ENCODE measurements around the gene ATP6V0D1. TPM values are rescaled to one million over a fixed set of nuclear protein-coding genes. Genes with fewer than 3 reads are reported as not detected.

ATP6V0D1 gene
- total RNA-seq, 1 donor from 2014 or later: 80.9 TPM

DNA sequence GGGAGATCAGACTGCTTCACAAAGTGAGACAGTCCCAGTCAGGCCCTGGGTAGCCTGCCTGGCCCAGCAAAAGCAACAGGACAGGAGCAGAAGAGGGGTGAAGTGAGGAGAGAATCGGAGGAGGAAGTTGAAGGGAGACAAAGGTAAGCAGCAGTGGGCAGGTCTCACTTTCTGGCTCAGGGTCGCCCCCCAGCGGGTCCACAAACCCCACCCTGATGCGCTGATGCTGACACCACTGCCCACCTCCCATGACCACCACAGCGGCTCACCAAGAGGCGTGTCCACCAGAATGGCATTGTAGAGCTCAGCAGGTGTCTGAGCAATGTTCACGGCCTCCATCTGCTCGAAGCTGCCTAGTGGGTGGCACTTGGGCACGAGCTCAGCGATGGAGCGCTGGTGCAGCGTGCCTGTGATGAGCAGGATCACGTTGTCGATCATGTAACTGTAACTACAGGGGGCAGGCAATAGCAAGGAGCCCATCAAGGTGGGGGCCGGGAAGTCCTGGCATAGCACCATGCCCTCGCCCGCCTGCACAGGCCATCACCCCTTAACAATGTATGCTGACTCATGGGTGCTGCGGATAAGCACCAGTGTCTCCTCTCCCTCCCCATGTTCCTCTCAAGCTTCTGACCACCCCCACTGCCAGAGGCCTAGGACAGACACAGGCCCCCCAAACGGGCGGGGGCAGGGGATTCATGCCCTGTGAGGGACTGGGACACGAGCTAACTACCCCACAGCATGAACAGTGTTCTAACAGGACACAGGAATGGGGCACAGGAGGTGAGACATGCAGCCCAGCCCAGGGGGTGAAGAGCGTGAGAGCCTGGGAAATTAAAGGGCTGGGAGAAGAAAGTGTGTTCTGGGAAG, 36.5 kb downstream of the ATP6V0D1 start:
- no peak for ATAC-seq

- no peak for ATAC-seq
Measured at GRCh38 chr16:67443265-67443664, 37.7 kb downstream of the ATP6V0D1 start.

DNA sequence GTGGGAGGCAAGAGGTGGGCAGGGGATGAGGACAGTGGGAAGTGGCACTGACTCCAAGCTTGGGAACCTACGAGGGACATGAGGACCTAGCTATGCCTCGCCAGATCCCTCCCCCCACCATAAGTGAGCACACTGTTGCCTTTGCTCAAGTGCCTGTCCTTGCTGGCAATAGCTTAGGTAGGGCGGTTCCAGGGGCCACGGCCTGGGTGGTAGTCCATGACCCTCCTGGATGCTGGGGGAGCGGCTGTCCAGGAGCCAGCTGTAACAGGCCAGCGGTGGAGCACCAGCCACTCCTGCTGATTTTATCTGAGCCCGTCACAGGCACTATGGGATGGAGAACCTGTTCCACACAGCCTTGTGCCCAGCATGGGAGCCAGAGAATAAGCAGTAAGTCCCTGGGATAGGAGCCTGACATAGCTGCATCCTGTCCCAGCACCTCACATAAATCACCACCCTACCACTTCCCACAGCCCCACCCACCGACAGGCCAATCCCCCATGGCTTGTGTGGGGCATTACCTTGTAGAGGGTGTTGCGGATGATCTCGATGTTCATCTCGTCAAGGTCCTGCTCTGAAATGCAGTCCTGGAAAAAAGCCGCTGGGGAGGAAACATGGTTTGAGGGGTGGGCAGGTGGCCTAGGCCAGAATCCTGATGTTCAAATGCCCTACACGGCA, 38.2 kb downstream of the ATP6V0D1 start:
- no peak for ATAC-seq

GRCh38 chr16:67441907-67442306, 39.0 kb downstream of the ATP6V0D1 start:
- ATAC-seq: no peak

GRCh38 chr16:67441271-67441753, 39.6 kb downstream of the ATP6V0D1 start:
- ATAC-seq: peak; percentile 87

DNA sequence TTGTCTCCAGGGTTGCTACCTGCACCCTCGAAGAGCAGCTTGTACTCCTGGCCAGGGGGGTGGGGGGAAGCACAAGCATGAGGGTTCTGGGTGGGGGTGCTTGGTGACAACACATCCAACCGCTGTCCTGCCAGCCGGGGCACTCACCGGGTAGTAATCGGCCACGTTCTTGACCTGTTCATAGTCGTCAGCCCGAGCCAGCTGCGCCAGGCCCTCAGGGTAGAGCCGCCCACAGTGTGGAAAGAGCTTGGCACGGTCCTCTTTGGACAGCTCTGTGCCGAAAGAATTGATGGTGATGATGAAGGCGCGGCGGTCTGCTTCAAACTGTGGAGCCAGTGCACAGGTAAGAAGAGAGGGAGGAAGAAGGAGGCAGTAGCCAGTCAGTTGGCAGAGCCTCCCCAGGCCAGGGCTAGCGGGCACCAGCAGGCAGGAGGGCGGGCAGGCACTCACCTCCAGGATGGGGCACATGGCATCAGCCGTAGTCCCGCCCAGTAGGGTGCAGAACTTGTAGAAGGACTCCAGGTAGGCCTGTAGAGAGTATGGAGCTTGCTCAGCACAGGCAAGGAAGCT, 42.0 kb downstream of the ATP6V0D1 start:
- ATAC-seq: peak; percentile 14

DNA sequence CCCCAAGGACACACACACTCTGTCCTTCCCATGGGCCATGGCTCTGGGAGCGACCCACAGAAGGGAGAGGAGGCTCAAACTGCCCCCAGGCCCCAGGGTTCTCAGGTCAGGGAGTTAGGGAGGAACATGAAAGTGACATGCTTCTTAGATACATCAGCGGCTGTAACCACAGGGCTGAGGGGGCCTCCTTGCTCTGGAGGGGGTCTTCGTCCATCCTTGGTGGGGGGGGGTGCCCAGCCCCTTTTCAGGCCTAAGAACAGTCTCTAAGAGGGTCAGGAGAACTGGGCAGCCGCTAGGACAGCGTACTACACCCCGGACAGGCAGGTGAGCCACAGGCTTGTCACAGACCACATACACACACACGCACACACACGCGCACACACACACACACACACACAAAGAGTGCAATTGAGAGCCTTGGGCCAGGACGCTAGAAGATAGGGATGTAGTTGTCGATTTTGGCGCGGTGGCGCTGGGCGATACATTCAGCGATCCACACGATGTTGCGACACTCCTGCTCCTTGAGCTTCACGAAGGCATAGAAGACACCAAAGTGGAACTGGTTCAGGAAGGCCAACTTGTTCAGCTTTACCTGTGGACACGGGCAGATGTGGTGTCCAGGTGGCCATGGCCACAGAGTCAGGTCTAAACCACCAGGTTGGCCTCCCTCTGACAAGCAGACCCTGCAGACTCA, 42.7 kb downstream of the ATP6V0D1 start:
- no peak for ATAC-seq

DNA sequence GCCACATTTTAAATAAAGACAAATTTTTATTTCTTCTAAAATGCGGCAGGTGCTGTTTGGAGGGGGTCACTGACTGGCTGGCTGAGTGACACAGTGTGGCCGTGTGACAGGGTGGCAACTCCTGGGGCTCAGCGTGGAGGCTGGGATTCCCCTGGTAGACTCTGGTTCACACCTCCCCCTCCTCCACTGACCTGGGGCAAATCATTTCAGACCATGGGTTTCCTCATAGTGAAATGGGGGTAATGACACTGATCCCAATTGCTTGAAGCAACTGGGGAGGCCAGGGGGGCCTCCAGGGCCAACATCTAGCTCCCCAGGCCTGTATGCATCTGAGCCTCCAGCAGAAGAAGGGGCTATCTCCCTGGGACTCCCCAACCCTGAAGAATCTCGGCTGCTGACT, 43.4 kb downstream of the ATP6V0D1 start:
- no peak for ATAC-seq

- ATAC-seq: no peak
Measured at GRCh38 chr16:67436640-67437193, 44.2 kb downstream of the ATP6V0D1 start.

DNA sequence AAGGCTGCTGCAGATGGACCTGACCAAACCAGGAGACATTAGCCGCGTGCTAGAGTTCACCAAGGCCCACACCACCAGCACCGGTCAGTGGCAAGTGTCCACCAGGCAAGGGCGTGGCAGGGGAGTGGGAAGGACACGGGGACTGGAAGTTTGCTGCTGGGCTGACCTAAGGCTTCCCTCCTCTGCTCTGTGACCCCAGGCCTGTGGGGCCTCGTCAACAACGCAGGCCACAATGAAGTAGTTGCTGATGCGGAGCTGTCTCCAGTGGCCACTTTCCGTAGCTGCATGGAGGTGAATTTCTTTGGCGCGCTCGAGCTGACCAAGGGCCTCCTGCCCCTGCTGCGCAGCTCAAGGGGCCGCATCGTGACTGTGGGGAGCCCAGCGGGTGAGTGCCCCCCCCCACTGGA, 45.2 kb downstream of the ATP6V0D1 start:
- no peak for ATAC-seq

DNA sequence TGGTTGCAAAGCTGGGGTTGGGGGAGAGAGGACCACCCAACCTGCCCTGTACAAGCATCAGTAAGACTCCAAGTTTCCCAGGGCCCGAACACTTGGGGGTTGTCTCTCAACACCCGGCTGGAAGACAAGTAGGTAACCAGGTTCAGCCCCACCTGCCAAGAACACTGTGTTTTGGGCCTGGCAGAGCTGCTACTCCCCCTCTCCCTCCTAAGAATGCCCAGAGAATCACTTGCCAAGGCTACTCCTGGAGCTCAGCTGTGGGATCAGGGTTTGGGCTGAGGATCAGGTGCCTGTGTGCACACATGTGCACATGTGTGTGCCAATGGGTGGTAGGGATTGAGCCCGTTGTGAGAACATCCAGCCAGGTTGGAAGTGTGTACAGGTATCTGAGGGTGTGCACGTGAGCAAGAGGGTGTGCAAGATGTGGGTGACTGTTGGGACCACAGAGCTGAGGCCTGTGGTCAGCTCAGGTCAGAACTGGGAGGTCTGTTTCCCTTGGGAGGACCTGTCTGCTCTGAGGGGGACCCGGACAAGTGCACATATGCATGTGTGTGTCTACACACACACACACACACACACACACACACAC, 47.7 kb downstream of the ATP6V0D1 start:
- no peak for ATAC-seq

DNA sequence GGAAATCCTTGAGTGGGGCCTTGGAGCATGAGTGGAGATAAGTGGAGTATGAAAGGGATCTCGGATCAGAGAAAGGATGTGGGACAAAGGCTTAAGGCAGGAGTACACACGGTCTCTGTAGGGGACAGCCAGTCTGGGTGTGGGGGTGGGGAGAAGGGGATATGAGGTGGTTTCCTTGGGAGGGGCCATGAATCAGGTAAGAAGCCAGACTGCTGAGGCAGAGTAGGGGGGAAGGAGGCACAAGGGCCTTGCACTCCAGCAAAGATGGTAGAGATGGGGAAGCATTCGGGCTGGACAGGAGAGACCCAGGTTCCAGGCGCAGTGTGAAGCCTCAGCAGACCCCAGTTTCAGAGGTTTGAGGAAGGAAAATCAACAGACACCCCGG, 48.5 kb downstream of the ATP6V0D1 start:
- ATAC-seq: no peak

- ATAC-seq: no peak
Measured at GRCh38 chr16:67431775-67432505, 49.0 kb downstream of the ATP6V0D1 start.

DNA sequence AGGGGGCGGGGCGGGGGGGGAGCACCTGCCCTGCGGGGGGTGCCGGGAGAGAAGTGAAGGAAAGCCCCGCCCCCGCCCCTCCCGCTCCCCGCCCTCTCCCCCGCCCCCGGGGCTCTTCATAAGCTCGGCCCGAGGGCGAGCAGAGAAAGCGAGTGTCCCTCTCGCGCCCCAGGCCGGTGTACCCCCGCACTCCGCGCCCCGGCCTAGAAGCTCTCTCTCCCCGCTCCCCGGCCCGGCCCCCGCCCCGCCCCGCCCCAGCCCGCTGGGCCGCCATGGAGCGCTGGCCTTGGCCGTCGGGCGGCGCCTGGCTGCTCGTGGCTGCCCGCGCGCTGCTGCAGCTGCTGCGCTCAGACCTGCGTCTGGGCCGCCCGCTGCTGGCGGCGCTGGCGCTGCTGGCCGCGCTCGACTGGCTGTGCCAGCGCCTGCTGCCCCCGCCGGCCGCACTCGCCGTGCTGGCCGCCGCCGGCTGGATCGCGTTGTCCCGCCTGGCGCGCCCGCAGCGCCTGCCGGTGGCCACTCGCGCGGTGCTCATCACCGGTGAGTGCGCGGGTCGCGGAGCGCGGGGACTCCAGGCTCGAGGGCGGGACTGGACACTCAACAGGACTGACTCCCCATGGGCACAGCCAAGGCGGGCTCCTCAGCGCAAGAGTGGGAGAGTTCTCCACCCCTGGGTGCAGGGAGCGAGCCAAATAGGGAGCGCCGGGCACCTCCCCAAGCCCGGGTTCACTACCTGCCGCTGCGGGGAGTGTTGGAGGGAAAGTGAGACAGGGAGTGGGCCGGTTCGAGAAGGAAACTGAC, 49.8 kb downstream of the ATP6V0D1 start, which contains the start of gene HSD11B2:
TSS of gene HSD11B2 (plus strand) at position 145 of the 798 bp plus-strand sequence. CDS start at position 273, 128 bp downstream.
- ATAC-seq: peak; percentile 55

DNA sequence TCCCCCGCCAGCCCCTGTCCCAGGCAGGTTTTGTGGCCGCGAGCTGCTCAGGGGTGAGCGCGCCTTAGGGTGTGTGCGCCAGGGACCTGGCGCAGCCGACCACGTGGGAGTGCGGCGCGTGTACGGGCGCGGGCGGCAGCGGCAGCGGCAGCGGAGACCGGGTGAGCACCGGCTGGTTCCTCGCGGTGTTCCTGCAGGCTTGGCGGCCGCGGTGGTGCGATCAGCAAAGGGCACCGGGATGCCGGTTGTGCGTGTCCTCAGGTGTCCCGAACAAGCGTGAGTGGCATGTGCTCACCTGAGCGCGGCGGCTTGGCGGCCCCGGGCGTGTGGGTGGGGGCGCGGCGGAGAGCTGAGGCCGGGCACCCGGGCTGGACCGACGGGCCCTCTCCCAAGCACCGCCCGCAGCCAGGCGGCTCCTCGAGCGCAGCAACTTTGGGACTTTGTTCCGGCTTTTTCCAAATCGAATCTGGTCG, 50.4 kb downstream of the ATP6V0D1 start:
- ATAC-seq: peak; percentile 59

DNA sequence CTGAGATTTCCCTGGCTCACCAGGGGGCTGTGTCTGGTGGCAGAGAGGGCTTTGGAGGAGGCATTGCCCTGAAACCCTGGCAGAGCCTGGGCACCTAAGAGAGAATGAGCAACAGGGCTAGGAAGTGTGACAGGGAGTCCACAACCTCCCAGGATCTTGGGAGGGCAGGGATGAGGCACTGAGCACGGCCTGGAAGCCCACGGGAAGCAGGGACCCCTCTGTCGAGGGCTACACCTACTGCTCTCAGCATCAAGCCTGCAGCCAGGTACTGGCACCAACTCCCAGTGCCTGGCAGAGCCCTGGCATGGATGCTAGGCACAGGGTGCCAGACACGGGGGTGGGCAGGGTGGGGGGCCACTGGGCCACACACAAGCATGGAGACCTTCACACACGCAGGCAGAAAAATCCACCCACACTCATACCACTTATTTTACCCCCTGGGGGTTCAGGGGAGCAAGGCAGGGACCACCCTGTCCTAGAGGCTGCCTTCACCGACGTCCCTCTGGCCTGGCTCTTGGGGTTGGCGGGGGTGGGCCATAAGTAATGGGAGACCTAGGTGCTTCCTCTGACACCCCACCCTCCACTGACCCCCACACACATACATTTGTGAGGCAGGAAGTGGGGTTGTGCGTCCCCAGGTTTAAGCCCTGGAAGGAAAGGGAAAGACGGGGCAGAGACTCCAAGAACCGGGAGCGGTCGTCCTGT, 51.0 kb downstream of the ATP6V0D1 start:
- no peak for ATAC-seq

DNA sequence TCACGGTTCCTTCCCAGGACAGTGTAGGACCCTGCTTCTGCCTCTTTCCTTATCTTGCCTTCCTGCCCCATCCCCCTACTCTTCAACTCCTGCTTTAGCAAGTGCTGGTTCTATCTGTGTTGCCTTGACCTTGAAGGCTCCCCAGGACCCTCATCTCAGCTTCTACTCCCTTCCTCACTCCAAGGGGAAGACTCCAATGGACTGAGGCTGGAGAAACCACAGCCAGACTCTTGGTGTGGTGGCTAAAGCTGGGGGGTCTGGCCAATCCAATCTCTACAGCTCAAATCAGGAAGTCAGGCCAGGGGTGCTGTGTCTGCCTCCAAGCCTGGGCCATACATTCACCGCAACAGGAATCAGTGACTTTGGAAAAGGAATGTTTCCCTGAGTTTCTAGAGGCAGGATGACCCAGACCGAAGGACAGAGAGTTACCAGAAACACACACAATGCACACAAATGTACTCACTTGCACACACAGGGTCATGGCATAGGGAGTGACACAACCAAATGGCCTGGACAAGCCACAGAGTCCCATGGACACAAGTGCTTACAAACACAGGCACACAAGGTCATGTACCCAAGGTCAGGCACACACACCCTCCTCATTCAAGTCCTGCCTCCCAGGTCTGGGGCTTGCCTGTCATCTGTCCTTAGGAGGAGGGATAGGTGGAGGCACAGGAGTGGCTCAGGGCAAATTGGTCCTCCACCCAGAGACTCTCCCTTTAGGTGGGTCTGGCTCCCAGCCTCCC, 51.7 kb downstream of the ATP6V0D1 start:
- ATAC-seq: peak; percentile 18

- peak; percentile 55 for ATAC-seq
Measured at GRCh38 chr16:67428146-67428731, 52.7 kb downstream of the ATP6V0D1 start.

Data from esophagus mucosa (tissue), 1 donor.